ENCODE measurements around the gene E2F7.

The E2F7 gene

DNA sequence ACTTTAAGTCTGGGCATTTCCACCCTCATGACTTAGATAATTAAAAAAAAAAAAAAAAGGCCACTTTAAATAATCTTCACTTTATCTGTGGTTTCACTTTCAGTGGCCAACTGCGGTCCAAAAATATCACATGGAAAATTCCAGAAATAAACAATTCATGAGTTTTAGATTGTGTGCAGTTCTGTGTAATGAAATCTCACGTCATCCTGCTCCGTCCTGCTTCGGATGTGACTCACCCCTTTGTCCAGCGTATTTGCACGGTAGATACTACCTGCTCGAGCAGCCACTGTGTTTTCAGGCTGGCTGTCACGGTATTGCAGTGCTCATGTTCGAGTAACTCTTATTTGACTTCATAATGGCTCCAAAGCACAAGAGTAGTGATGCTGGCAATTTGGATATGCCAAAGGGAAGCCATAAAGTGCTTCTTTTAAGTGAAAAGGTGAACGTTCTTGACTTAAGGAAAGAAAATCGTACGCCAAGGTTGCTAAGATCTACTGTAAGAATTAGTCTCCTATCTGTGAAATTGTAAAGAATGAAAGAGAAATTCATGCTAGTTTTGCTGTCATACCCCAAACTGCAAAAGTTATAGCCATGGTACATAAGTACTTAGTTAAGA, 2.4 kb downstream of the E2F7 start:
- no peak for DNase-seq (ENCODE audit: low read depth in 2 of 2)

DNA sequence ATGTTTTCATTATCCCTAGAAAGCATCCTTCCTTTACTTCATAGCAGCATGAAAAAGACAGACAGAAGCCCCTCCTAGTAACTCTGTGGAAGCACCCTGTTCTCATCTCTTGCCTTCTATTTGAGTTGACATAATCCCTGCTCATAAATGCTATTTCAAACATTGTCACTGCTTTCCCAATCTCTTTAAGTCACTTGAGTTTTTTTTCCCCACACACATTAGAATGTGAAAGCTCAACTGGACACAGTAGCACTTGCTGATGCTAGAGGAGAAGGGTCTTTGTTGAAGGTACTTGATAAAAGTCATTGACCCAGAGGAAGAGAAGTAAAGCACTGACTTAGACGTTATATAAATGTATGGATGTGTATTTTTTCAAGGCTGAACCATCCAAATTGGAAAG, 3.0 kb downstream of the E2F7 start:
- no peak for DNase-seq (ENCODE audit: low read depth in 2 of 2)

- no peak for DNase-seq (ENCODE audit: low read depth in 2 of 2)
Observed at GRCh38 chr12:77060883-77061240, 4.5 kb downstream of the E2F7 start.

GRCh38 chr12:77060136-77060882, 5.1 kb downstream of the E2F7 start:
- DNase-seq (ENCODE audit: low read depth in 2 of 2), result no peak

GRCh38 chr12:77058740-77059139, 6.6 kb downstream of the E2F7 start:
- DNase-seq (ENCODE audit: low read depth in 2 of 2), result no peak

DNA sequence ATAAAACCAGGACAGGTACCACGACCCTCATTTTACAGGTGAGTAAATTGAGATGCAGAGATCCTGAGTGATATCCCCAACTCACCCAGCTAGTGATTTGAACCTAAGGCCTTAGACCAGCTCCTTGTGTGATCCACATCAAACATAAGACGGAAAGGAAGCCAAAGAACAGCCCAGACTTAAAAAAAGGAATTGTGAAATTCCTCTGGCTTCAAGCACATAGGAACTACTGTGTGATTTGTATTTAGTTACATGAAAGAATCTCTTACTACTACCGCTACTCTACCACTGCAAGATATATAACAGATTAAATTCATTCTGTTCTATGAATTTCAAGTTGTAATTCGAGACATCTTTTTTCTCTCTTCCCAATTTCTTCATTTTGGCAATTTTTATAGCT, 10.5 kb downstream of the E2F7 start:
- DNase-seq (ENCODE audit: low read depth in 2 of 2), result no peak

DNA sequence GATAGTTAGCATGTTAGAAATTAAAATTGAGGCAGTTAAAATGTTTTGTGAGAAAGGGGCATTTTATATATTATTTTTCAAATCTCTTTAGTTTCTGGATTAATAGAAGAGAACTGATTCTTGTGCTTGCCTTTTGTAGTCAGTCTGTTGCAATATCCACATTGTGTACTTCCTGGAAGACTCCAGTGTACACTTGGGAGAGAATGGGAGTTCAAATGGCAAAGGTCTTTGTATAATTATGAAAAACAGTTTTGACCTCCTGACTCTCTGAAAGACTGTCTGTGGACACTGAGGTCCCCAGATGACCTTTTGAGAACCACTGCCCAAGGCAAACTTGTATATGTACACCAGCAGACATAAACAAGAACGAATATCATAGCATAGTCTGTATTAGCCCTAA, 12.1 kb downstream of the E2F7 start:
- no peak for DNase-seq (ENCODE audit: low read depth in 2 of 2)

DNA sequence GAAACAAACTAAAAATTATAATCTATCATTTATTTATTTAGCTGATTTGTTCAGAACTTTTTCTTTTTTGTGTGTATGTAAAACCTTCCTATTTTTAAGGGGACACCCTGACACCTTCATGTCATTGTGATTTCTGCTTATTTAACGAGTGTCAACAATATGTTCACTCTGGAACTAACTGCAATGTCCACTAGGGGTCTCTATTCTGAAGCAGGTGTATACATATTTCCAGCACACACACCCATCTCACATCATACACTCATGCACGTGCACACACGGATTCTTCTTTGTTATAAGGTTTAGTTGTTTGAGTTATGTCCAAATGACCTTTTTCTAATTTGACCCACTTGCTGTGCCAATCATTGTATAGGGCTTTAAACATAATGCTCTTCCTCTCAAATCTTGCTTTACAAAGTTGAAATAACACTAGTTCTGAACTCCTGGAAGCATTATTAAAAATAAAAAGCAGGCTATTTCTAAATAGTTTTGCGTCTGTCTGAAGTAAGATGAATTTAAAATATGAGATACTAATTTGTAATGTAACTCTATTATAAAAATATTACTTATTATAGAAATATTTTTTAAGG, 15.5 kb downstream of the E2F7 start:
- DNase-seq (ENCODE audit: low read depth in 2 of 2), result no peak

- DNase-seq (ENCODE audit: low read depth in 2 of 2), result no peak
Observed at GRCh38 chr12:77047341-77048109, 17.8 kb downstream of the E2F7 start.

- DNase-seq (ENCODE audit: low read depth in 2 of 2), result no peak
Observed at GRCh38 chr12:77046468-77046867, 18.9 kb downstream of the E2F7 start.

DNA sequence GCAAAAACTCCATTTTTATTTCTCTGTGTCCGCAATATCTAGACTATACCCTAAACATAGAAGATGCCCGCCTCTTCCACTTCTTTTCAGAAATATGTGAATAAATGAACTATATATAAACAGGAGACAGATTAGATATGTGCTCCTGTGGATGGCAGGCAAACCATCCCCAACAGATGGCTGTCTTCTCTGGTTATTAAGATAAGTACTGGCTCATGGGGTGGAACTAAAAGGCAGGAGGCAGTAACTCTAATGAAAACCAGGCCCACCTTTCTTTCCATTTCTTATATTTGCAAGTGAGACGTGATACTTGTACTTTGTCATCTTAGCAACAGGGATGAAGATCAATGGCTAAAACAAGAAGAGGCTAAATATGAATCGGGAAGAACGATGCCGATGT, 20.2 kb downstream of the E2F7 start:
- DNase-seq (ENCODE audit: low read depth in 2 of 2), result no peak

- DNase-seq (ENCODE audit: low read depth in 2 of 2), result no peak
Observed at GRCh38 chr12:77044721-77045120, 20.6 kb downstream of the E2F7 start.

- DNase-seq (ENCODE audit: low read depth in 2 of 2), result no peak
Observed at GRCh38 chr12:77042833-77043232, 22.5 kb downstream of the E2F7 start.

GRCh38 chr12:77040231-77040630, 25.1 kb downstream of the E2F7 start:
- no peak for DNase-seq (ENCODE audit: low read depth in 2 of 2)

DNA sequence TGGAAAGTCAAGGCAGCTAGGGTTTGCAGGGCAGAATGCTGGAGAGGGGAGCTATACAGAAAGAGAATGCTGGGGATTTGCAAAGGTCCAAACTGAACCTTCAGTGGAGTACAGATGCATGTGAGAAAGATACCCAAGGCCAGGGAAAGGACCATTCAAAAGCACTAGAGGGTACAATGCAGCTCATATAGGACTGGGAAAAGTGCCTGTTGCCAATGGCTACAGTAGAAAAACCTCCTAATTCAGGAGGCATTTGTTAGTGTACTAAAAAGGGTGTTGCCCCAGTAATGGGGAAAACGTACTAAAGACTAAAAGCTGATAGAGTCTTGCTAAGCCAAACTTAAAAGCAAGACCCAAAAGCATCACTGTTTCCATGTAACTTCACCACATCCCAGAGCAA, 30.1 kb downstream of the E2F7 start:
- DNase-seq (ENCODE audit: low read depth in 2 of 2), result no peak

- DNase-seq (ENCODE audit: low read depth in 2 of 2), result no peak
Observed at GRCh38 chr12:77033658-77034536, 31.5 kb downstream of the E2F7 start.

DNA sequence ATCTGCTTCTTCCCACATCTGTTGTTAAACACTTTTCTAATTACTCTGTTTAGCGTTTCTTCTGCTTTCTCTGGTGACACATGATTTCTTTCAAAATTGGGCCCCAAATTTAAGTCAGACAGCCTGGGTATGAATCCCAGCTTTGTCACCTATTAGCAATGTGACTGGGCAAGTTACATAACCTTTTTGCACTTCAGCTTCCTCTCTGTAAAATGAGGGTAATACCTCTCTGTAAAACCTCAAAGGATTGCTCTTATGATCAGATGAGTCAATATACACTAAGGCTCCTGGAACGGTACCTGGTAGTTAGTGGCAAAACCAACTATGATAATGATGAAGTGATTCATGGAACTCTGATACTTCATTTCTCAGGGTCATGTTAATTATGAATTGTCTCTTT, 33.0 kb downstream of the E2F7 start:
- DNase-seq (ENCODE audit: low read depth in 2 of 2), result no peak

GRCh38 chr12:77031745-77032144, 33.6 kb downstream of the E2F7 start:
- DNase-seq (ENCODE audit: low read depth in 2 of 2), result no peak

DNA sequence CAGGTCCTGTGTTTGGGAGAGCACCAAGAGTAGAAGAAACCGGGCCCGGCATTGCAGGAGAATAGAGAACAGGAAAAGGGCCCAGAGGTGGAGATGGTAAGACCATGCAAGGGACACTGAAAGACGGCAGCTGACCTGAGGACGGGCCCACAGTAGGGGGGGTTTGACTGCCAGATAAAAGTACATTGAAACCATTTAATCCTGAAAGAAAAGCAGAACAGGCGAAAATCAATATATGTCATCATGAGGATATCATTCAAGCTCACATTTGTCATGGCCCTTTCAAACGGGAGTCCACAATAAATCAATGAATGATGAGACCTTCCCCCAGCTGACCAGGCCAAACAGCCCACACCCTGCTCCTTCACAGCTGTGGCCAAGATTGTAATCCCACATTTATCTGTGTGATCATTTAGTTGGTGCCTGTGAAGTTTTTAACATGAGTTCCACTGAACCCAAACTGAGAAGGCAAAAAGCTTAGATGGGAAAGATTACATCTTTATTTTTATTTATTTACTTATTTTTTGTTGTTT, 39.5 kb downstream of the E2F7 start:
- DNase-seq (ENCODE audit: low read depth in 2 of 2), result no peak

DNA sequence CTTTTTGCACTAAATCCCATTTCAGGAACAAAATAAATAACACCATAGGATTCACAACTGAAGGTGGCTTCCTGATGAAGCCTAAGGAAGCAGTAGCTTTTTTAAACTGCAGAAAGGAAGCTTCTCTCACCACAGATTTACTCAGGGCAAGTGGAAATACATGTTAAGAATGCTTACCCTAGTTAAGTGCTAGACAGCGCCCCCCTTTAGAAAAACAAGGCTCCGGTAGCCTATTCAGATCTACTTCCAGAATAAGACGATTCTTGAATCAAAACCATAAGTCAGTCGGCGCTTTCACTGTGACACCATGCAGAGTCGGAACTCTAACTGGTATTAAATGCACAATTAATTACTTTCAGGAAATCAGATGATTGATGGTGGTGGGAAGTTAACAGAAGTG, 41.9 kb downstream of the E2F7 start:
- DNase-seq (ENCODE audit: low read depth in 2 of 2), result no peak

GRCh38 chr12:77019920-77020319, 45.4 kb downstream of the E2F7 start:
- no peak for DNase-seq (ENCODE audit: low read depth in 2 of 2)
